ENCODE measurements around the gene VAV2.
"Not testable (repeated sequence)": the region's sequence is repeated elsewhere in the genome, so short reads cannot be mapped to it uniquely, and the experiment has no call there.

Gene VAV2

DNA sequence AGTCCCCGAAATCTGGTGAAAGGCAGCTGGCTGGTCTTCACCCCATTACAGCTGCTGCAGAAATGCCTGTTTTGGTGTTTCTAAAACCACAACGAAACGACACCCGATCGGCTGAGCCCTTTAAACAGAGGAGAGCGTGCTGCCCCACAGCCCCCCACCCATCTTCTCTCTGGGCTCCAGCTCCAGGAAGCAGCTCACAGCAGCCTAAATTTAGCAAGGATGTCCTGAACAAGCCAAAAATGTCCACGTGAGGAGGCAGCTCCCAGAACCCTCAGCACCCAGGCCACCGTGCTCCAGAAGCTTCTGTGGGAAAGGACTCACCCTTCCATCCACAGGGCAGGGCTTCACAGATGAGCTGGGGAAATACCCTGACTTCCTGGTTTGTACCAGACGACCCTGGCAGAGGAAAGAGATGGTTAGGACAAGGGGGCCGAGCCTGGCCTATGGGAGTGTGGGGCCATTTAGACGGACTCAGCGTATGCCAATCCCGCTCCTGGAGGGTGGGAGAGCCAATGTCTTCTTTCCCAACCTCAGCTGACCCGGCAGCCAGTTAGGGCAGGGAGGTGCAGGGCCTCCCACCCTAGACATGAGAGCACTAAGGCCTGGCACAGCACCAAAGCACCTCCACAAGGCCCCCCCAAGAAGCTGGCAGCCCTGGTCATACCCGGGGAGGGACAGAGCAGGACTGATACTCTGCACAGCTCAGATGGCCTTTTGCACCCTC lies 214.9 kb downstream of the VAV2 start:
- no peak for DNase-seq

DNA sequence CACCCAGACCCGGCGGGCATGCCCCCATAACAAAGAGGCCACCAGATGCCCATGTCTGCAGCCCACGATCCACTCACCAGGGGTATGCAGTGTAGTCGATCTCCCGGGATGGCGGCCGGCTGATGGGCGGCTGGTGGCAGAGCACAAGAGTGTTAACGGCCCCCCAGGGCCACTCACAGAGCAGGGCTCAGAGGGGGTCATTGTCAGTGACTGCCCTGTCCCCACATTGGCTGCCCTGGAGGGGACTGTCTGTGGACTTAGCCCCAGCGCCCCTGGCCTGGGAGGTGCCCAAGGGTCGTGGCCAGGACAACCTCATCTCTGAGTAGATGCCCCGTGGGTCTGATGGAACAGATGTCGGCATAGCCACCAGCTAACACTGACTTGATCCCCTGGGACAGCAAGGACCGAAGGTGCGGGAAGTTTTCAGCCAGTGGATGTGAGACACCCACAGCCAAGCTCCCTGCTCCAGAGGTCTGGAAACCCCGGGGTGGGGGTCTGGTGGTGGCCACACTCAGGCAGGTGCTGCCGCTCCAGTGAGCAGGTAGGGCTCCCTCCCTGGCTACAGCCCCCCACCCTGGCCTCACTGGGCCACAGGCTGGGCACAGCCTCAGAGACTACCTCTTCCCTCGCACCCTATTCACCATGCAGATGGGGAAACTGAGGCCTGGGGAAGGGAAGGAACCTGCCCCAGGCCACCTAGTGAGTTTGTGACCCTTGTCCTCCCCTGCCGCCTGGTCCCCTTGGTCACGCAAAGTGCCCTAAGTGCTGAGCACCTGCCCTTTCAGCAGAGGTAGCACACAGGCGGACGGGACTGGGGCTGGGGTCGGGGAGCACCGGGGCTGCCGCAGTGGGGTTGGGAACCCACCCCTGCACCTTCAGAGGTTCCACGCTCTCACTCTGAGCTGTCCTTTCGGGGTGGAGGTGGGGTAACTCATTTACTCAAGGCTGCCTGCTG lies 215.9 kb downstream of the VAV2 start:
- no peak for DNase-seq

DNA sequence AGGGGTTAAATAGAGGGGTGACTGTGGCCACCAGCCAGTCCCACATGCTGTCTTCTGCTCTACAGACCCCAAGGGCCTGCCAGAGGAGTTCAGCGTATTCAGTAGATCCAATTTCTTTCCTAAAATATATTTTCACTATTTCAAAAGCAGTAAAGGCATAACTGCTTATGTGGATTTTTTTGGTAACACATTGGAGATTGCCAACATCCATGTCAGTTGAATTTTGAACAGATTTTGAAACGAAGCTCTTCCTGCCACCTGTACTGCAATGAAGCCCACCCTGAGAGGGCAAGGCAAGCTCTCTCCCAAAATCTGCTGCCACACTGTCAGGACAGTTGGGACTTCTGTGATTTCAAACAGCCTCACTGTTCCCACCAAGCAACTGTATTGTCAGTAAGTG lies 216.8 kb downstream of the VAV2 start:
- DNase-seq = no peak

DNA sequence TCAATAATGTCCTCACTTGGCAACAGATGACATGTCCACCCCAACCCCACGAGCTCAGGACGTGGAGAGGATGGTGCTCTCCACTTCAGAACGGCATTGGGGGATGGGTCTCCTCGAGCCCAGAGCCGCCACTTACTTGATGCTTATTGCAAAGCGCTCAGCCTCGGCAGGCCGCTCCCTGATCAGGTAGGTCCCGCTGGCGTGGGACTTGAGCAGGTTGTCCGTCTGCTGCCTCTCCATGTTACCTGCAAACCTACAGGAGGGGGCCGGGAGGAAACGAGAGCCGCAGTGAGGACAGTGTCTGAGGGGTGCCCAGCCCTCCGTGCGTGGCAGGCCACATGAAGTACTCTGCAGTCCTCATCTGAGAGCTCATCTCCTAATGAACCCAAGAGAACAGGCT lies 217.3 kb downstream of the VAV2 start:
- DNase-seq = no peak

DNA sequence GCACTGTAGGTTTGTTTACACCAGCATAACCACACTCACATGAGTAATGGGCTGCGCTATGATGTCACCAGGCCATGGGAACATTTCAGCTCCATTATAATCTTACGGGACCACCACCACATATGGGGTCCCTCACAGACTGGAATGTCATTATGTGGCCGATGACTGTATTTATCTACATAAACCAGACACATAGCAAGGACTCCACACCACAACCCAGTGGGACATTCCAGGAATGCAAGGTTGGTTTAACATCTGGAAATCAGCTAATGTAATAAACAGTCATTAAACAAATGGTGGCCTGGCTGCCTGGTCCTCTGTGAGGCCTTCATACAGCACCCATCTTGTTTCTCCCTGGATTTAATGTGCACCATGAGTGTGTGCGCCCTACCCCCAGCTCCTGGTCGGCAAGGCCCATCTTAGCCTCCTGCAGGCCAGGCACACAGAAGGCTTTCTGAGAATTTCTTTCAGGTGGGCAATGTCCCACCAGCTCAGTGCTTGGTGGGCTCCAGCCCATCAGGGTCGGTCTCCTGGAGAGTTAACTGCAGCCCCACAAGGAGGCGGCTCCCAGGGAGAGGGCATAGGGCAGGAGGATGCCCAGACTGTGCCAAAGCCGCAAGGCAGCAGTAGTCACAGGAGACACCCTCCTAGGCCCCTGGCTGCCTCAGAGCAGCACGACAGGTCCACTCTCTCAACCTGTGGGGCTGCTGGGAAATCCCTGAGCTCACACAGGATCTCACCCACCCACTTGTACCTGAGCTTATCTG lies 218.1 kb downstream of the VAV2 start:
- DNase-seq = no peak

DNA sequence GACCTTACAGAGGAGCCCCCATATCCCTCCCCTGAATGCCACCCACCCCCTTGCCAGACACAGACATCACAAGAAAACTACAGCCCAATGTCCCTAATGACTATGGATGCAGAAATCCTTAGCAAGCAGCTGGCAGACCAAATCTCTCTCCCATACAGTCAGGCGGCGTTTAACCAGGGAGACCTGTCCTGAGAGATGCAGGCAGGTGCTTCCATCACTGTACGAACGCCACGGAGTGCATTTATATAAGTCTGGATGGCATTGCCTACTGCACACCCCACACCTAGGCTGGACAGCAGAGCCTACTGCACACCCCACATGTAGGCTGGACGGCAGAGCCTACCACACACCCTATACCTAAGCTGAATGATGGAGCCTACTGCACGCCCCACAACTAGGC lies 219.5 kb downstream of the VAV2 start:
- DNase-seq = no peak

DNA sequence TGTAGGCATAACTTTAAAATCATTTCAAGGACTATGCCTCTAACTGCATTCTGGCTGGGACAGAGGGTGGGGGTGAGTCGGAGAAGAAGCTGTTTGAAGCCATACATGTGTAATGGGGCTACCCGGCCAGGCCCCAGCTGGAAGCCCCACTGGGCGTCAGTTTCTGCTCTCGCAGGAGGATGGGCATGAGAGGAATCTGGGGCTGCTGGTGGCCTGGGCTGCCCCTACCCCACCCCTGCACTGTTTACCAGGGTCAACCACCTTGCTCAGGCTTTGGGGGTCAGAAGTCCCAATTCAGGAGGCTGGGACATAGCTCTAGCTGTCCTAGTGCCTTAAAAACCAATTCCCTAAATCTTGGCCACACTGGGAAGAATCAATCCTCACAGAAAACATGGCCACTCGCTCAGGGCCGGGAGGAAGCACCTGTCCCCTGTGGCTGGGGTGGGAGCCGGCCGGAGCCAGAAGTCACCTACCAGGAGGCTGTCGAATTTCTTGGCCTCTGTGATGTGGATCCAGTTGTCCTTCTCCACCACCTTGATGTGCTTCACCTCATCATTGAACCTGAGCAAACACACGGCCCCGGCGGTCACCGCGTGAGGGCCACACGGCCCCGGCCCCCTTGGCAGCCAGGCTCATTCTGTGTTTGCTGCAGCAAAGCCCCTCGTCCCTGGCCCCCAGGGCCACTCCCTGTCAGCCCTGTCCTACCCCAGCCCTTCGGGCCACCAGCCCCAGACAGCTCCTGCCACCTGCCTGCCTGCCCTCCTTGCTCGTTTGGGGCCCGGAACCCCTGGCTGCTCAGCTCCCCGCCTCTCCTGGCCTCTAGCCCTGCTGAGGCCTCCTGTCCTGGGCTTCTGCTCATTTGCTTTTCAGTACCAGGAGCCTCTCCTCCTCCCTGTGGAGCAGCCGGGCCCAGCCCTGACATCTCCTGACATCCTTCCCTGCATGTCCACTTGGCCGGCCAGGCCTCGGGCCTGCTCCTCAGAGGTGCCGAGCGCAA lies 220.3 kb downstream of the VAV2 start:
- no peak for DNase-seq

DNA sequence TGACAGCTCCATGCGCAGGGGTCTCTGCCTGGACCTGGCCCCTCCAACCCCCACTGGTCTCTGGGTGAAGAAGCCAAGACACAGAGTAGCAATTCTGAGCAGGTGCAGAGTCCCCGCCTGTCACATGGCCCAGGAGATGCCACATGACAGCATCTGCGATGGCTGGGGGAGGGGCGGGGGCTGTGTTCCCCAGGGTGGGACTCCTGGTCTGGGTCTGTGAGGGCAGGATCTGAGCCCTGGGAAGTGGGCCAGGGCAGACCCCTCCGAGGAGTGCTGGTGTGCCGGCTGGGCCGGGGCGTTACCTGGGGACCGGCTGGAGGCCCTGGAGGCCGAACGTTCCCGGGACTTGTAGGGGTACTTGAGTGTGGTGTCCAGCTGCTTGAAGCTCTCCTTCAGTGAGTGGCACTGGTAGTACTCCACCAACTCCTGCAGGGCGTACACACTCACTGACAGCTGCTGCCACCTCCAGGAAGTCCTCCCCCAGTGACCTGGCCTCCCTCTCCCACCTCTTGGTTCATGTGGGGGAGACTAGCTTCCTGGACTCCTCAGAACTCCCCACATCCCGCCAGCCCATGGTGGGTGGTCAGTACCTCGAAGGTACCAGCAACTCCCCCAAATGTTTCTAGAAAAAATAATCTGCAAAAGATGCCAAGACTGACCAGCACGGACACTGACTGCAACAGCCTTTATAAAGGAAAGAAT lies 221.9 kb downstream of the VAV2 start:
- no peak for DNase-seq

DNA sequence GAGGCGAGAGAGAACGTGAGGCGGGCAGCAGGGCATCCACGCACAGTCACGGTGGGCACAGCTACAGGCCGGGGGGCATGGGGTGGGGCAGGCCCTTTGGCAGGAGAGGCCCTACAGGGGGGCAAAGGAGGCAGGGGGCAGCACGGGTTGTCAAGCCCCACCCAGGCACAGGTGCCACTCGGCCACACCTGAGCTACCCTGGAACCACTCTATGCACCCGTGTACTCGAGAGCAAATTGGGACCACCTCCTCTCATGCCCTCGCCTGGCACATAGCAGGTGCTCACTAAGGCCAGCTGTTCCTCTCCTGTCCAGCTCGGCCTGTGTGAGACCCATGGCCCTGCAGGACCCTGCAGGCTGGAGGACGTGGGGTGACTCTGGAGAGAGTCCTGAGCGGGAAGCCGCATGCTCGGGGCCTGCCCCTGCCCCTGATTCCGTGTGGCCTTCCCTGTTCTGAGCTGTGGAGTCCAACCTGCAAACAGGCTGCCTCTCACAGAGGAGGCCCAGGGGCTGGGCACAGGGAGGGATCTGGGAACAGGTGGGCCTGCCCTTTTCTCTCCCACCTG lies 222.5 kb downstream of the VAV2 start:
- DNase-seq = no peak

DNA sequence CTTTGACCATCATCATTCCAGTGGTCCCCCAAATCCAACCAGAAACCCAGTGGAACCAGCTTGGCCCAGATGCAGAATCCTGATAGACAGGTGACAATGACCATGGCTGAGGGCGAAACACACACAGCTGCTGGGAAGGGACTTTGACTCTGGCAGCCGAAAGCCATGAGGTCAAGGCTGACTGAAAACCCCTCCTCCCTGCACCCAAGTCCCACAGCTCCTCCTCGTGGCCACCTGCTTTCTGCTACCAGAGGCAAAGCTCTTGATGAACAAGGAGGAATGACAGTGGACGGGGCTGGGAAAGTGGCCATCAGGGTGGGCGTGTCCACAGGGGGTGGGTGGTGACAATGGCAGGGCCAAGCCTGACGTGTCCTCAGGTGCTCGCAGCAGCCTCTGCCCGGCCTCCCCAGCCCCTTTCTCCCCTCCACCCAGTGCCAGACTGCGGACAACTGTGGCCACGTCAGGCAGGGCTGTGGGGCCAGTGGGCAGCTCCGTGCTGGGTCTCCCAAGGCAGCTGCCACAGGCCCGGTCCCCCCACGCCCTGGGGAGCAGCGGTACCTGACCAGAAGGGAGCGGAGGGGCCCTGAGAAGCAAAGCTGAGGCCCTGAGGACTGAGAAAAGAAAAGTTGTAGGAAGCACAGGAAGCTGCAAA lies 223.1 kb downstream of the VAV2 start:
- DNase-seq = no peak

DNA sequence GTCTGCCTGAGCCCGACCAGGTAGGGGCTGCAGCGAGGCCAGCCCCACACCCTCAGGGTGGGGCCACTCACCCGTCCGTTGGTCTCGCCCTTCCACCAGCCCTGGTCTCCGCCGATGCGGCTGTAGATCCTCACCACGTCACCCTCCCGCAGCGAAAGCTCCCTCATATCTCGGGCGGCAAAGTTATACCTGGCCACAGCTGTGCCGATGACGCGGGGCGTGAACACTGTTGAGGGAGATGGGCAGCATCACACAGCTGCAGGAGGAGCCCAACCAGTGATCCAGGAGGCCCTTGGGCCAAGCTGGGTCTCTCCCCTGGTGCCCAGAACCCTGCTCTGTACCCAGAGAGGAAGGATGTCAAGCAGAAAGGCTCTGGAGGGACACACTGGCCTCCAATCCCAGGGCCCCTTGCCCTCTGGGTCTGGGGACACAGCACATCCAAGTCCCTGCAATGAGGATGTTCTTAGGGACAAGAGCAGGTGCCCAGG lies 223.7 kb downstream of the VAV2 start:
- DNase-seq = no peak

DNA sequence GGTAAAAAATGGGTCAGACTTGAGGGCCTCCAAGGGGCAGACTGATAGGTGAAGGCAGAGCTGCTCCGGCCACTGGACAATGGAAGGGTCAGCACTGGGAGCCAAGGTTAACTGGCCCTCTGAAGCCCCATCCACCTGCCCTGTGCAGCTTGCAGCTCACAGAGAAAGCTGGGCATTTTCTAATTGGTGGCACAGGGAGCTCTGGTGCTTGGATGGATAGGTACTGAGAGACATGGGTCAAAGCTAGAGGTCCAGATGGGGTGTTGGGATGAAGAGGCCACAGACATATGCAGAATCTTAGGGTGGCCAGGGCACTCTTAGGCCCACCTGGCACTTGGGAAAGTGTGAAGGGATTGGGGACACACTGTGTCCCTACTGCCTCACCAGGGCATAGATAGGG lies 224.5 kb downstream of the VAV2 start:
- no peak for DNase-seq

DNA sequence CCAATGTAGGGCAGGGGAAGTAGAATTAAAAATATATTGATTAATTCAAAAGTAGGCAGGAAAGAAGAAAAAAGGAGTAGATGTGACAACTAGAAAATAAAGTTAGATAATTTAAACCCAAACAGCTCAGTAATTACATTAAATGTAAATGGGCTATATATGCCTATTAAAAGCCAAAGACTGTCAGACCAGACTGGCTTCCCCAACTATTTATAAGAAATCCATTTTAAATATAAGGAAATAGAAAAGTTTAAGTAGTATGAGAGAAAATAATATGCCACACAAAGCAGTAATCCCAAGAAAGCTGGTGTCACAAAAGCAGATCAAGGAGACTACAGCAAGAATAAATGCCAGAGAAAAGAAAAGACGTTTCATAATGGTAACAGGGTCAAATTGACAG lies 225.1 kb downstream of the VAV2 start:
- DNase-seq = no peak

DNA sequence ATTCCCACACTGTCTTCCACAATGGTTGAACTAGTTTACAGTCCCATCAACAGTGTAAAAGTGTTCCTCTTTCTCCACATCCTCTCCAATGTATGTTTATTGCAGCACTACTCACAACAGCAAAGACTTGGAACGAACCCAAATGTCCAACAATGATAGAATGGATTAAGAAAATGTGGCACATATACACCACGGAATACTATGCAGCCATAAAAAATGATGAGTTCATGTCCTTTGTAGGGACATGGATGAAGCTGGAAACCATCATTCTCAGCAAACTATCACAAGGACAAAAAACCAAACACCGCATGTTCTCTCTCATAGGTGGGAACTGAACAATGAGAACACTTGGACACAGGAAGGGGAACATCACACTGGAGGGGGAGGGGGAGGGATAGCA lies 225.9 kb downstream of the VAV2 start:
- DNase-seq = not testable (repeated sequence)

DNA sequence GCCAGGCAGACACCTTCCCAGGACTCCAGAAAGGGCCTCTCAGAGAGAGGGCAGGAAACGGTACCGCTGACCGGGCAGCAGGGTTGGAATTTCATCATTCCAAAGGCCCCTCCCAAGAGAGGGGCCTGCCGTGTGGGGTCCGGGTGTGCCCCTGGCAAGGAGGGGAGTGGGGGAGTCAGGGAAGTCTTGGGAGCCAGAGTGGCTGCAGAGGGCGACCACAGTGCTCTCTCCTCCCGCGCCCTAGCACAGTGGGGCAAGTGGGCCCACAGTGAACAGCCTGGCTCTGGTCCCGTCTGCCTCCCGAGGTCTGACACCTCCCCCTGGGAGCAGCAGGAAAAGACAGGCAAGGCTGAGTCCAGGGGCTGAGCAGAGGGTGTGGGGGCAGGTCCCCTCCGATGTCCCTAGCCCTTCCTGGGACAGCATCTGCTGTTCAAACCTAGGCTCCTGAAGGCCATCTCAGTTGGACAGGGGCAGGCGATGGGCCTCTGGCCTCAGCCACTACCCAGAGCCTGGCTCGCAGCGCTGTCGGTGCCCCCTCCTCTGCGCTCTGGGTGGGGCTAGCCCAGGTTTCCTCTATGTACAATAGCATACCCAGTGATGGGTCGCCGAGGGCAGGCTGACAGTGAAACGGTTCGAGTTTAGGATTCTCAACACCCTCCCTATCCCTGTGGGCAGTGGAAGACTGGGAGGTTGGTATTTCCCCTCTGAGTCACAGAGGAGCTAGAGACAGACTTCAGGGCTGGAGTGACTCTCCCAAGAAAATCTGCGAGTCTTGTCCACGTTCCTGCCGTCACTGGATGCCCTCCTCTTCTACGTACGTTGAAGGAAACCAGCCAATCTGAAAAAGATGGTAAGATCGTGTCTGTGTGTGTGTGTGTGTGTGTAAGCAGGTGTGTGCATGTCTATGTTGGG lies 228.6 kb downstream of the VAV2 start:
- no peak for DNase-seq

DNA sequence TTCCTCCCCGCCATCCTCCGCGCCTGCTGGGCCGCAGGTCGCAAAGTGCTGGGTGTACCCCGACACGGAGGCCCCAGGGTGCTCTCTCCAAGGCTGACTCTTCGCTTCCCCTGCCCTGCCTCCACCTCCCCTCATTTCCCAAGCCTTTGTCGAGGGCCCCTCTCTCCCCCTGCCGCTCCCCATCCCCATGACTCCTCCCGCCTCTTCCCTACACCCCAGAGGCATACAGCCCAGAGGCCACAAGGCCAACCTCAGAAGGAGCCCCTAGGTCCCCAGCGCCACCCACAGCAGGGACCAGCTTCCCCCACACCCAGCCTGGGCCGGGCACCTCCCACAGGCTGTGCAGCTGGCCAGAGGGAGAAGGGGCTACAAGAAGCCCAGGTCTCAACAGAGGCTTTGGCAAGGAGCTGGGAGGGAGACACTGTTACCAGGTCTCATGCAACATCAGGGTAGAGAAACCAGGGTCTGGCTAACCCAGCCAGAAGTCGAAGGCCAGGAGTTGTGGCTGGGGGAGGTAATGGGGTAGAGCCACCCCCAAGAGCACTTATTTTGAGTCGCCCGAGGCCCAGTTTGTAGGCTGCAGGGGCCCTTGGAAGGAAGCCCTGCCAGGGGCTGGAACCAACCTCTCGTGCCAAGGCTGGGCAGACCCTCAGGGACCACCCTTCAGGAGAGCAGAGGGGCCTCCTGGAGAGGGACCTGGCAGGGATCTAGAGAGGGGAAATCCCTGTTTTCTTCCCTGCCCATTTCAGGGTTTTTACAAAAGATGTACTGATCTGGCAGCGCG lies 229.4 kb downstream of the VAV2 start:
- DNase-seq = no peak

DNA sequence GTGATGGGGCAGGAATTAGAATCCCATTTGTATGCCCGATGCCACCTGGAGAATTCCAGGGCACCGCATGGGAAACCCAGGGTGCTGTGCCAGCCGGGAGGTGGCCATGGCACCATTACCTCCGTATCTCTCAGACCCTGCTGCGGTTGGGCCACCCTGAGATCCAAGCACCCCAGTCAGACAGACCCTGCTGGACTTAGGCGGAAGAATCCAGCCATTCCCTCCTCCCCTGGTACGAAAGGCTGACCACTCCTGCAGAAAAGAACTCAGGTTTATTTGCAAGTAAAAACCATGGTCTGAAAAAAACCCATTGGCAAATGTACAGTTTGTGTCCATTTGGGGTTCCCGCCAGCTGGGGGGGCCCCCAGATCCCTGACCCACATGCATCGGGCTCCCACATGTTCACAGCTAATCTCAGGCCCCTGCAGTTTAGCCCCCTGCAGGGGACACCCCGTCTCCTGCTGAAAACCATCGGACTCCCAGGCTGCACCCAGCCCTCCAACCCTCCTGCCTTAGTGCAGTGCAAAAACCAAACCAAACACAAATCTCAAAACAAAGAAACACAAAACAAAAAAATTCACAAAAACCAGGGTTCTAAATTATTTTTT lies 230.4 kb downstream of the VAV2 start:
- no peak for DNase-seq

DNA sequence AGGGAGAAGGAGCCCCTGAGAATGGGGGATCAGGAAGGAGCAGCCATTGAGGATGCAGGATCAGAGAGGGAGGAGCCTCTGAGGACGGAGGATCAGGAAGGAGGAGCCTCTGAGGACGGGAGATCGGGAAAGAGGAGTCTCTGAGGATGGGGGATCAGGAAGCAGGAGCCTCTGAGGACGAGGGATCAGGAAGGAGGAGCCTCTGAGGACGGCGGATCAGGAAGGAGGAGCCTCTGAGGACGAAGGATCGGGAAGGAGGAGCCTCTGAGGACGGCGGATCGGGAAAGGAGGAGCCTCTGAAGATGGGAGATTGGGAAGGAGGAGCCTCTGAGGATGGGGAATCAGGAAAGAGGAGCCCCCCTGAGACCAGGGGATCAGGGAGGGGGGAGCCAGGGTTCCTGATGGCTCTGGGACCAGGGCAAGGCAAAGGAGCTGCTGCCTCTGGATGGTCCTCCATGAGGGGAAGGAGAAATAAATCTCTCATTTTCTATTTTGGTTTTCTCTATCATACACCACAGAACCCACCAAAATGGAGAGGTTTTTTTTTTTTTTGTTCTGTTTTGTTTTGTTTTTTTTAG lies 231.3 kb downstream of the VAV2 start:
- DNase-seq = no peak

Data from eye (tissue), 1 donor.